GM21360 (cell line): ENCODE data around the gene SH3BP1.
"Not testable (repeated sequence)": the region's sequence is repeated elsewhere in the genome, so short reads cannot be mapped to it uniquely, and the experiment has no call there.

Experiments used
- ATAC-seq: cut with Tn5 transposase; IDR thresholded peaks from one replicate; pipeline ENCODE4 v1.9.1; 2021; ENCODE audit warnings: mild to moderate bottlenecking, moderate library complexity; ENCODE audit not compliant: unreplicated experiment

Gene SH3BP1

GRCh38 chr22:37639070-37639760 is at the start of gene SH3BP1:
TSS of gene SH3BP1 (plus strand) at chr22:37639669. CDS start at chr22:37639788, 119 bp downstream.
- ATAC-seq, result no peak

DNA sequence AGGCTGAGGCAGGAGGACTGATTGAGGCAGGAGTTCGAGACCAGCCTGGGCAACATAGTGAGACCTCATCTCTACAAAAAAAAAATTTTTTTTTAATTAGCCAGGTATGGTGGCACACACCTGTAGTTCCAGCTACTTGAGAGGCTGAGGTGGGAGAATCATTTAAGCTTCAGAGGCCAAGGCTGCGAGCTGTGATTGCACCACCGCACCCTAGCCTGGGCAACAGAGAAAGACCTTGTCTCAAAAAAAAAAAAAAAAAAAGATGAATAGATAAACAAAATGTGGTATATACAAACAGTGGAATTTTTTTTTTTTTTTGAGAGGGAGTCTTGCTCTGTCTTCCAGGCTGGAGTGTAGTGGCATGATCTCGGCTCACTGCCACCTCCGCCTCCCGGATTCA is 48.4 kb upstream of the SH3BP1 start:
- ATAC-seq, result not testable (repeated sequence)

DNA sequence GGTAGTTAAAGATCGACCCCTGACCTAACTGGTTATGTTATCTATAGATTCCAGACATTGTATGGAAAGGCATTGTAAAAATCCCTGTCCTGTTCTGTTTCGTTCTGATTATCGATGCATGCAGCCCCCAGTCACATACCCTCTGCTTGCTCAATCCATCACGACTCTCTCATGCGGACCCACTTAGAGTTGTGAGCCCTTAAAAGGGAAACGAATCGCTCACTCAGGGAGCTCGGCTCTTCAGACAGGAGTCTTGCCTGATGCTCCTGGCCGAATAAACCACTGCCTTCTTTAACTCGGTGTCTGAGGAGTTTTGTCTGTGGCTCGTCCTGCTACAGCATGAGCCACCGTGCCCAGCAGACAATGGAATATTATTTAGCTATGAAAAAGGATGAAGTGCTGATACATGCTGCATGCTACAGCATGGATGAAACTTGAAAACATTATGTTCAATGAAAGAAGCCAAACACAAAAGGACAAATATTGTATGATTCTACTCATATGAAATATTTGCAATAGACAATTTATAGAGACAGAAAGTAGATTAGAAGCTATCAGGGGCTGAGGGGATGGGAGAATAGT is 47.6 kb upstream of the SH3BP1 start:
- ATAC-seq, result no peak

GRCh38 chr22:37594237-37594636 is 45.2 kb upstream of the SH3BP1 start:
- ATAC-seq, result no peak

DNA sequence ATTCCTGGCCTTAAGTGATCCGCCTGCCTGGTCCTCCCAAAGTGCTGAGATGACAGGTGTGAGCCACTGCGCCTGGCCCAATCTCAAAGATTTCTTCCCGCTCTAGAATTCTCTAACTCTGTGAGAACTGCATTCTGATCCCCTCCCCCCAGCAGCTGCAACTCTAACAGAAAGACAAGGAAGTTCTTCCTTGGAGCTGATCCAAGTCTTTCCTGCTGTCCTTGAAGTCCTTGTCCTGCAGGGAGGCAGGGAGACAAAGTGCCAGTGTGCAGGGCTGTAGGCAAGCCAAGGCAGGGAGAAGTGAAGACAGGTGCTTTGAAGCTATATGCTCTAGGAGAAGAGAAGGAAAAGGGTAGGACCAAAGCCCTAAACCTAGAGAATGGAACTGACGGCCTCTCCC is 40.3 kb upstream of the SH3BP1 start:
- ATAC-seq, result no peak

DNA sequence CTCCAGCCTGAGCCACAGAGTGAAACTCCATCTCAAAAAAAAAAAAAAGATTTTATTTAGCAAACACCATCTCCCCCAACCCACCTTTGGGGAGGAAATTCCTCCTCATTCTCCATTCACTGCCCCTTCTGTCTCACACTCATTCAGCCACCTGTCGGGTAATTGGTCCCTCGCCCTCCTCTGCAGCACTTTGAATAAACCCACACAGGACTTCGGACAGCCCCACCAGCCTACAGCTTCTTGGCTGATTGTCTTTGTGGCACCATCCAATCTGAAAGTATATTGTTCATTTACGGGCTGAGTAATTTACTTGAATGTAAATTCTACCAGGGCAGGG is 38.3 kb upstream of the SH3BP1 start:
- ATAC-seq, result no peak

GRCh38 chr22:37601540-37602442 is 37.7 kb upstream of the SH3BP1 start:
- no peak for ATAC-seq

DNA sequence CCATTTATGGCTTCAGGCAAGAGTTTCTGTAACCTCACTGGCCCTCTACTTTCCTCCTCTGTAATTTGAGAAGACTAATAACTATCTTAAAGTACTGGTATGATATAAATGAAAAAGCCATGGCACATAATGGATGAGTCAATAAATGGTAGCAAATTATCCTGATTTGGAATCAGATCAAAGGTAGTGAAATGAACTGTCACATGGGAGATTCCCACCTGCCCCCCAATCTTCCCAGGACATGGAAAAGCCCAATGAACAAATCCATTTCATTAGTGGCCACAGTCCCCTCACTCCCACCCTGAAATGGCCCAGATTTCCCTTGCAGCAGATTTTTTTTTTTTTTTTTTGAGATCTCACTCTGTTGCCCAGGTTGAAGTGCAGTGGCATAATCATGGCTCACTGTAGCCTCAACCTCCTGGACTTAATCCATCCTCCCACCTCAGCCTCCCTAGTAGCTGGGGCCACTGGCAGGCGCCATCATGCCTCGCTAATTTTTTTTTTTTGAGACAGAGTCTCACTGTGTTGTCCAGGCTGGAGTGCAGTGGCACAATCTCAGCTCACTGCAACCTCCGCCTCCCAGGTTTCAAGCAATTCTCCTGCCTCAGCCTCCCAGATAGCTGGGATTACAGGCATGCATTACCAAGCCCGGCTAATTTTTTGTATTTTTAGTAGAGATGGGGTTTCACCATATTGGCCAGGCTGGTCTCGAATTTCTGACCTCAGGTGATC is 36.8 kb upstream of the SH3BP1 start:
- ATAC-seq, result not testable (repeated sequence)

DNA sequence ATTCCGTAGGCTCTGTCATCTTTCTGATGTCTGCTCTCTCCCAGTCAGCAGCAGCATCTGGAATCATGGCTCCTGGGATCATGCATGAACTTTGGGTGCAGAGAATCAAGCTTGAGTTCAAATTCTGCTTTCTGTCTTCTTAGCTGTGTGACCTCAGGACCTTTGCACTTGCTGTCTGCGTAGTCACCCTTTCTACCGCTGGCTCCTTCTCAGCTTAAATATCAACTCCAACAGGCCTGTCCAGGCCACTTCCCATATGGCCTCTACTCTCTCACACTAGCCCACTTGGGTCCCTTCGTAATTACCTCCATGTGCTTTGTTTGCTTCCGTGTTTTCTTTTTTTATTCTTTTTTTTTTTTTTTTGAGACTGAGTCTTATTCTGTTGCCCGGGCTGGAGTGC is 35.4 kb upstream of the SH3BP1 start:
- ATAC-seq, result no peak

DNA sequence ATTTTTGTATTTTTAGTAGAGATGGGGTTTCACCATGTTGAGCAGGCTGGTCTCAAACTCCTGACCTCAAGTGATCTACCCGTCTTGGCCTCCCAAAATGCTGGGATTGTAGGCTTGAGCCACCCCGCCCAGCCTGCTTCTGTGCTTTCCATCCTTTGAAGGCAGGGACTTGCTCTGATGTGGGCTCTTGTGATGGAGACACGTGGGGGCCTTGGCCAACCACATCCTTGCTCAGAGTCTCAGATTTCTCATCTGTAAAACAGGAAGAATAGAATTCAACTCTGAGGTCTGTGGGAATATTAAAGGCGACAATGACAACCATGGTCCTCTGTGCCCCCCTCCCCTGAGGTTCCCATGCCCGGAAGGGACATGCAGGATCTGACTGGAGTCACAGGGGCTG is 34.6 kb upstream of the SH3BP1 start:
- no peak for ATAC-seq

- ATAC-seq, result no peak
These were observed 32.2 kb upstream of the SH3BP1 start for GRCh38 chr22:37607010-37607934.

DNA sequence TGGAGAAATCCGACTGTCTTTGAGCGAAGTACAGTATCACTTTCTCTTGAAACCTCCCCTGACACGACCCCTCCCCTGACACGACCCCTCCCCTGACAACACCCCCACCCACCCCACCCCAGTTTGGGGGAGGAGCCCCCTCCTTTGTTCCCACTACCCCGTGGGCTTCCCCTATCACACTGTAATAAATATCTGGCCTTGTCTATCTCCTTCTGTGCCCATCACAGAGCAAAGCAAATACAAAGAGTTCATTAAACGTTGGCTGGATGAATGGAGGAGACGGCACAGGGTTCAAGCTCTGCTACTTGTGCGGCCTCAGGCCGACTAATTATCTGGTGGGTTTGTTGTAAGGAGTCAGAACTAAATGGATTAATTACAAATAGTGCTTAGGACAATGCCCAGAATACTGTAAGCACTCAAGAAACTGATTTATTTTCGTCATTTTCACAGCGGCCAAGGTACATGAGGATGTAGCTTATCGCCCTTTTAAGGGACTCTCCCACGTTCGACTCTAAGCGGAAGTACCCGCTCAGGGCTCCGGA is 31.5 kb upstream of the SH3BP1 start:
- ATAC-seq, result no peak

- ATAC-seq, result peak; percentile 67
These were observed 30.8 kb upstream of the SH3BP1 start, which contains the start of gene GGA1 for GRCh38 chr22:37608477-37609239. TSS of gene GGA1 (plus strand) at chr22:37608834. CDS start at chr22:37608861, 27 bp downstream.

- no peak for ATAC-seq
These were observed 30.0 kb upstream of the SH3BP1 start for GRCh38 chr22:37609240-37610152.

GRCh38 chr22:37610153-37610475 is 29.4 kb upstream of the SH3BP1 start:
- not testable (repeated sequence) for ATAC-seq

- no peak for ATAC-seq
These were observed 28.9 kb upstream of the SH3BP1 start for GRCh38 chr22:37610480-37611129.

DNA sequence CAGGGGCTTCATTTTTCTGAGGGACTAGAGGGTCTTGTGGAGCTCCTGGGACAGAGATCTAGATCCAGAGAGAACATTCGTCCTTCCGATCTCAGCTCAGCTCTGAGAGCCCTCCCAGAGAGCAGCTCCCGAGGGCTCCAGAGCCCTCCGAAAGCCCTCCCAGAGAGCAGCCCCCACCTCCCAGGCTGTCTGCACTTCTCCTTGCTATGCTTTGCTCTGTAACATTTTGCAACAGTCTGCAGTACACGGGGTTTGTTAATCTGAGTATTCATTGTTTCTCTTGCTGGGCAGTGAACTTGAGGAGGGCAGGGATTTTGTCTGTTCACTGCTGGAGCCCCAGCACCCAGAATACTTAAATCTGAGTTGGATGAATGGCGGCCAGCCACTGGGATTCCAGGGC is 28.3 kb upstream of the SH3BP1 start:
- no peak for ATAC-seq
